Fibroblast of mammary gland (primary cell): ENCODE results near the gene VIPR2.

Experiments used
- DNase-seq: peaks from one replicate; pipeline ENCODE4 v3.0.0-alpha.2; 2010; ENCODE audit warnings: low read depth
- H3K4me3 ChIP-seq: 2 replicates; pipeline ENCODE4 v1.5.1; 2011; ENCODE audit warnings: low read depth, mild to moderate bottlenecking, low read length, moderate library complexity; ENCODE audit not compliant: control insufficient read depth
- CTCF ChIP-seq: conservative IDR thresholded peaks from 2 replicates; pipeline ENCODE4 v1.5.1; 2011; ENCODE audit warnings: low read depth, low read length, inconsistent platforms; ENCODE audit not compliant: control insufficient read depth, insufficient read depth

VIPR2 gene

GRCh38 chr7:159078911-159079270 is 65.8 kb downstream of the VIPR2 start:
- DNase-seq: no peak
- H3K4me3 ChIP-seq: no peak overlapping the region
- TF ChIP-seq CTCF: no peak

GRCh38 chr7:159078193-159078910 is 66.3 kb downstream of the VIPR2 start:
- H3K4me3 ChIP-seq: no peak overlapping the region
- DNase-seq: no peak
- TF ChIP-seq CTCF: no peak

GRCh38 chr7:159076333-159076732 is 68.3 kb downstream of the VIPR2 start:
- H3K4me3 ChIP-seq: no peak overlapping the region
- DNase-seq: no peak

GRCh38 chr7:159075563-159076238 is 69.0 kb downstream of the VIPR2 start:
- no peak for DNase-seq
- no peak for TF ChIP-seq CTCF

More at GRCh38 chr7:159076333-159076732, 68.3 kb downstream of the VIPR2 start:
- no peak for TF ChIP-seq CTCF

GRCh38 chr7:159071260-159071659 is 73.4 kb downstream of the VIPR2 start:
- no peak for TF ChIP-seq CTCF
- H3K4me3 ChIP-seq: no peak overlapping the region
- no peak for DNase-seq

More at GRCh38 chr7:159075563-159076238, 69.0 kb downstream of the VIPR2 start:
- H3K4me3 ChIP-seq: no peak overlapping the region

- DNase-seq: peak; percentile 10
- no peak overlapping the region for H3K4me3 ChIP-seq
- TF ChIP-seq CTCF: no peak
Observed at GRCh38 chr7:159070431-159071148, 74.1 kb downstream of the VIPR2 start.
